H1 (cell line): ENCODE measurements around the gene MRPL55. TPM values are rescaled to one million over a fixed set of nuclear protein-coding genes. Genes with fewer than 3 reads are reported as not detected.

Experiments
- BACH1 ChIP-seq: IDR thresholded peaks from 2 replicates; pipeline ENCODE4 v1.6.1; 2012; ENCODE audit warnings: low read length, improper control_type of control experiment
- JUND ChIP-seq: IDR thresholded peaks from 2 replicates; pipeline ENCODE4 v1.6.1; 2011; ENCODE audit warnings: mild to moderate bottlenecking, improper control_type of control experiment, low read length
- POU5F1 ChIP-seq: IDR thresholded peaks from 2 replicates; pipeline ENCODE4 v1.6.1; 2011; ENCODE audit warnings: low read depth, mild to moderate bottlenecking, low read length, moderate library complexity
- polyA plus RNA-seq, 7 experiments: library from polyadenylated mRNA; depleted of rRNA in 3 of 7; stranded (reverse) in 5 of 7; unstranded in 2 of 7; fragments of >200 nt in 5 of 7; fragments of 200-250 nt in 2 of 7; gene quantifications; 1 replicate in 5 of 7; 2 replicates in 1 of 7; 4 replicates in 1 of 7; pipeline versions ENCODE4 v1.2.1 to v1.2.3, GENCODE V29; 2011 to 2013; ENCODE audit warnings: missing spikeins in 2 of 7, mixed read lengths in 2 of 7
- total RNA-seq: library from RNA; stranded (reverse); fragmentation: NEBNext Ultra II Directional; extraction: Animal tissue kit (Norgen Biotek cat#: 25700); gene quantifications from 2 replicates; pipeline ENCODE4 v1.2.1, GENCODE V29; 2021

The MRPL55 gene
- total and polyA plus RNA-seq, 2 of the 8 experiments (the other 6 are each of a cell fraction or from before 2014, with no cell fraction given), result 59.0 to 244 TPM

DNA sequence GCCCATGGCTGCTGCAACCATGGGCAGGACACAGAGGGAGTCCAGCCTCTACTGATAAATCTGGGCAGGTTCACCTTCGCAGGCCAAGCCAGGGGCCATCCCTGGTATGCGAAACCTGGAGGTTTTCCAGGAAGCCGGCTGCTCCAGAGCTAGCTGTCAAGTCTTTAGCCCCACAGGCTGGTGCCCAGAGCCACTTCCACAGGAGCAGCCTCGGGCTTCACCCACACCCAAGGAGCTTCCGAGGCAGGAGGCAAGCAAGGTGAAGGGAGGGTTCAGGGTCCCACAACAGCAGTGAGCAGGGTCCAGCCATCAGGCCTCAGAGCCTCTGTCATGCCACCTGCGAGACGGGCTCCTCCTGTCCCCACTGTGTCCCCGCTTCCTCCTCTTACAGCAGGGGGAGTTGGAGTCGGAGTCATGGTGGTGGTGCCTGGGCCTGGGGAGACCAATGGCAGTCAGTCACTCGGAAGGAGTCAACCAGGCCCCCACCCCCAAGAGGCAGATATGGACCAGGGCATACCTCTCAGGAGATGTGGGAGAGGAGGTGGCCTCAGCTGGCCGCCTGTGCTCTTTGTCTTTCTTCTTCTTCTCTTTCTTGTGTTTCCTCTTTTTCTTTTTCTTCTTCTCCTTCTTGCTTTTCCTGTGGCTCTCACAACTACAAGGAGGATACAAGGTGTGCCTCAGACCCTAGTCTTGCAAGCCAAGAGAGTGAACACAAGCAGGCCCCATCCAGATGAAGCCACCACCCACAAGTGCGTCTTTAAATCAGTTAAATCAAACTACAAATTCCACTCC is 8.1 kb downstream of the MRPL55 start (continued):
- TF ChIP-seq JUND, result no peak
- TF ChIP-seq BACH1, result no peak
- TF ChIP-seq POU5F1, result no peak
